ENCODE results near the gene TRAF7. TPM values are rescaled to one million over a fixed set of nuclear protein-coding genes. Genes with fewer than 3 reads are reported as not detected.

The TRAF7 gene
- total RNA-seq, 2 donors from 2014 or later = 67.7 to 92.0 TPM

DNA sequence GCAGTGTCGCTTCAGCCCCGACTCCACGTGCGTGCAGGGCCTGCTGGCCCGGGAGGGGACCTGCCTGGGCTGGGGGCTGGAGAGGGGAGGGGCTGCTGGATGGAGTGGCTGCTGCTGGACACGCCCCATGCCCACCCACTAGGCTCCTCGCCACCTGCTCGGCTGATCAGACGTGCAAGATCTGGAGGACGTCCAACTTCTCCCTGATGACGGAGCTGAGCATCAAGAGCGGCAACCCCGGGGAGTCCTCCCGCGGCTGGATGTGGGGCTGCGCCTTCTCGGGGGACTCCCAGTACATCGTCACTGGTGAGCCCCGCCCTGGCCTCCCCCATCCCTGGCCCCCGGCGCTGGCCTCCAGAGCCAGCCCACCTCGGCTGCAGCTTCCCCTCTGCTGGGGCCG, 52.7 kb downstream of the TRAF7 start:
- no peaks in the 10 kb centered on the region for H3K9me3 Mint-ChIP-seq
- DNase-seq (ENCODE audit: low spot score in 2 of 2) (no peak), ATAC-seq (no peak)
- peaks cover 18 to 29% of the 10 kb centered on the region in 2 donors for H3K36me3 Mint-ChIP-seq
- no peak overlapping the region for H3K27ac Mint-ChIP-seq

DNA sequence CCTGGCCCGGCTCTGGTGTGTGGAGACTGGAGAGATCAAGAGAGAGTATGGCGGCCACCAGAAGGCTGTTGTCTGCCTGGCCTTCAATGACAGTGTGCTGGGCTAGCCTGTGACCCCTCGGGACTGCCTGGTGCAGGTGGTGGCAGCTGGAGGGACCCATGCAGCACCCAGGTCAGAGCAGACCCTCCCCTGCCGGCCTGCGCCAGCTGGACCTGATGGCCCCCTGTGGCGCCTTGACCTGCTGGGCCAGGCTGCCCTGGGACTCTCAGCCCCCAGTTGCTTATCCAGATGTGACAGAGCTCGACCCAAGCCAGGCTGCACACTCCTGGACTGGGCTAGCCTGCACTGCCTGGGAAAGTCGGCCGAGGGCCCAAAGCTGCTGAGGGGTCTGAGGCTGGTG, 53.2 kb downstream of the TRAF7 start:
- DNase-seq (ENCODE audit: low spot score in 2 of 2) (no peak), ATAC-seq (no peak)
- Mint-ChIP-seq H3K9me3 (no peaks in the 10 kb centered on the region), H3K36me3 (peaks cover 22 to 32% of the 10 kb centered on the region in 2 donors), H3K27ac (no peak overlapping the region)

DNA sequence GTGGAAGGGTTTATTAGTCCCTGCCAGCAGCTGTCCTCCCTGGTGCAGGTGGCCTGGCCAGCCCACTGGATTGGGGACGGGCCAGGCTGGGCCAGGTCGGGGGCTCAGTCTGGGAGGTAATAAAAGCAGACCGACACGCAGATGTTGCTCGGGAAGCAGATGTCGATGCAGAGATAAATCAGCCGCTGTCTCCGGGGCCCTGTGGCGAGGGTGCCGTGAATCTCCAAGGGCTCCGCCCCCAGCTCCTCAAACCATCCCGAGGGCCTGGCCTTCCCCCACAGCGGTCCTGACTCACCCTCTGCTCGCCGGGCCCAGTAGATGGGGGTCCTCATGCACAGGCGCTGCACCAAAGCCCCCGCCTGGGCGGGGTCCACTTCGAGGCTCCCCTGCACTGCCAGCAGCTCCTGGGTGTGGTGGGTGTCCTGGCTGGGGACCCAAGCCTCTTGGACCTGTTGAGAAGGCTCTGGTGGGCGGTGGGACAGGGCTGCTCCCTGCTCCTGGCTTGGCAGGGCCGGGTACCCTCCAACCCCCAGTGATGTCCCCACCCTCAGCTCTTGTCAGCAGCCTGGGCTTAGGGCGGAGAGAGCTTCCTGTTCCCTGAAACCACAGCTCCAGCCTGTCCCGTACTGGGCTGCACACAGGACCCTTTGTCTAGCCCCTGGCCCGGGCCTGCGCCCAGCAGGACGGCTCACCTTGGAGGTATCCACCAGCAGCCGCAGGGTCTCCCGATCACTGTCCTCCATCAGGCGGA, 53.9 kb downstream of the TRAF7 start:
- ATAC-seq (no peak), DNase-seq (ENCODE audit: low spot score in 2 of 2) (no peak)
- H3K36me3 Mint-ChIP-seq = peaks cover 22 to 32% of the 10 kb centered on the region in 2 donors
- H3K27ac Mint-ChIP-seq = no peak overlapping the region
- no peaks in the 10 kb centered on the region for H3K9me3 Mint-ChIP-seq

DNA sequence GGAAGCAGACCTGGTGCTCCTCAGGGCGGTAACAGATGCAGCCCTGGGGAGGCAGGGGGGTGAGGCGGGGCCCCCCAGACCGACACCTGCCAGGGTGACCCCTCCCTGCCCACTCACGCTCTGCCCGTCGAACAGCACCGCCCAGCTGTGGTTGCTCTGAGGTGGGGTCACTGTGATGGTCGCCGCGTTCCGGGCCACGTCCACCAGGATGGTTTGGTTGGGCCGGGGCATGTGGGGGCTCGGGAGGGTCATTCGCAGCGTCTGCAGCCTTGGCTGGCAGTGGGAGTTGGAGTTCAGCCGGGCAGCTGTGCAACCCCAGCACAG, 54.4 kb downstream of the TRAF7 start:
- Mint-ChIP-seq H3K27ac (no peak overlapping the region), H3K9me3 (no peaks in the 10 kb centered on the region), H3K36me3 (peaks cover 22 to 32% of the 10 kb centered on the region in 2 donors)
- ATAC-seq (no peak), DNase-seq (ENCODE audit: low spot score in 2 of 2) (no peak)

DNA sequence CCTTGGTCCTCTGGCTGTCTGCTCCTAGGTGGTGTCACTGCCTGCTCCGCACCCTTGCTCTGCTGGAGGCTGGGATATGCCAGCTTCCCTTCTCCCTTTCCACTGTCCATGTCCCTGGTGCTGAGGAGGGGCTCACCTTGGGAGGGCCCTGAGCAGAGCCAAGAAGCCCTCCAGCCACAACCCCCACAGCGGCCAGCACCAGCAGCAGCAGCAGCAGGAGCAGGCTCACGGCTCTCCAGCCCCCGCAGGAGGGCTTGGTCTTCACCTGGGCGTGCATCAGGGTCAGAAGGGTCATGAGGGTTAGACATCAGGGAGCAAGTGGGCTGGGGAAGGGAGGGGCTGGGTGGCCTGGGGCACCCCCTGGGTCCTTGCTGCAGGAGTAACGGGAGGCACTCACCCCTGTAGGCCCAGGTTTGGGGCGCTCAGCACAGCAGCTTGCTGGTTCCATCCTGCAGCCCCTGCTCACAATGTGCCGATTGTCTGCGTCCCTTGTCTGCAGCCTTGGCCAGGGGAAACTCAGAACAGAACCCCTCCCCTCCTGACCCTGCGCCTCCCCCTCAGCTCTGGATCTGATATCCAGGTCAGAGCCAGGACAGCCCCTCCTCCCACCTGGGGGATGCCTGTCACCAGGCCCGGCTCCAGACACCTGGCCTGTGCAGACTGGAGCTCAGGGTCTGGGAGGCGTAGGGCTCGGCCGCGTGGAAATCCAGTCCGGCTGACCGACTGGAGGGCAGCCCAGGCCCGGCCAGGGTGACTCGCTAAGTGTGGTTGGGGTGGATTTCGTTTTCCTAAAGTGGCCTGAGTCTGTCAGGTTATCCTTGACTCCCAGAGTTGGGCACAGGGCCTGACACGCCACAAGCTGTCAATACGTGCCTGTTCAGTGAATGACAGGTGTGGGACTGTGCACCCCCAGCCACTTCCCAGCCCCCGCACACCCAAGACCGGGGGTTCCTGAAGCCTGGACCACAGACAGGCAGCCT, 55.1 kb downstream of the TRAF7 start, which contains the start of gene BRICD5:
Gene BRICD5 (minus strand): TSS at position 478 of the 980 bp plus-strand sequence. CDS start 30 bp downstream, at position 448.
- Mint-ChIP-seq H3K9me3 (no peaks in the 10 kb centered on the region), H3K27ac (peak within 1 kb of the TSS in 1 of 2 donors; percentile 27), H3K36me3 (peaks cover 22 to 36% of the 10 kb centered on the region in 2 donors)
- ATAC-seq (no peak), DNase-seq (ENCODE audit: low spot score in 2 of 2) (no peak)

DNA sequence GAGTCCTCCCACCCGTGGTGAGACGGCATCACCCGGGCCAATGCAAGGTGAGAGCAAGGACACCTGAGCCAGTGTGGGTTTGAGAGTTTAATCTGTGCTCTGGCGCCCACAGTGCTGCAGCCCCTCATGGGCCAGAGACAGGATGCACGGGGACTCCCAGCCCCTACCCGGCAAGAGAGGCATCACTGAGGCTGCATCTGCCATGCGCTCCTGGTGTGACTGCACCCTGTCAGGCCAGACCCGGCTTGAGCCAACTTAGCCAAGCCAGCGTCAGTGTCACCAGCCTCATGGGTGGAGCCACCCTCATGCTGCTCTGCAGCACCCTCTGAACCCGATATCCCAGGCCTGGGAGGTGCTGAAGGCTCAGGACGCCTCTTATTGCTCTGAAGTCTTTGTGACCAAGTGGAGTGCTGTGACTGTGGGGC, 56.4 kb downstream of the TRAF7 start:
- H3K27ac Mint-ChIP-seq = peak overlapping the region in 1 of 2 donors; percentile 27
- no peak for ATAC-seq
- H3K36me3 Mint-ChIP-seq = peaks cover 22 to 29% of the 10 kb centered on the region in 2 donors
- no peak for DNase-seq (ENCODE audit: low spot score in 2 of 2)
- H3K9me3 Mint-ChIP-seq = no peaks in the 10 kb centered on the region

DNA sequence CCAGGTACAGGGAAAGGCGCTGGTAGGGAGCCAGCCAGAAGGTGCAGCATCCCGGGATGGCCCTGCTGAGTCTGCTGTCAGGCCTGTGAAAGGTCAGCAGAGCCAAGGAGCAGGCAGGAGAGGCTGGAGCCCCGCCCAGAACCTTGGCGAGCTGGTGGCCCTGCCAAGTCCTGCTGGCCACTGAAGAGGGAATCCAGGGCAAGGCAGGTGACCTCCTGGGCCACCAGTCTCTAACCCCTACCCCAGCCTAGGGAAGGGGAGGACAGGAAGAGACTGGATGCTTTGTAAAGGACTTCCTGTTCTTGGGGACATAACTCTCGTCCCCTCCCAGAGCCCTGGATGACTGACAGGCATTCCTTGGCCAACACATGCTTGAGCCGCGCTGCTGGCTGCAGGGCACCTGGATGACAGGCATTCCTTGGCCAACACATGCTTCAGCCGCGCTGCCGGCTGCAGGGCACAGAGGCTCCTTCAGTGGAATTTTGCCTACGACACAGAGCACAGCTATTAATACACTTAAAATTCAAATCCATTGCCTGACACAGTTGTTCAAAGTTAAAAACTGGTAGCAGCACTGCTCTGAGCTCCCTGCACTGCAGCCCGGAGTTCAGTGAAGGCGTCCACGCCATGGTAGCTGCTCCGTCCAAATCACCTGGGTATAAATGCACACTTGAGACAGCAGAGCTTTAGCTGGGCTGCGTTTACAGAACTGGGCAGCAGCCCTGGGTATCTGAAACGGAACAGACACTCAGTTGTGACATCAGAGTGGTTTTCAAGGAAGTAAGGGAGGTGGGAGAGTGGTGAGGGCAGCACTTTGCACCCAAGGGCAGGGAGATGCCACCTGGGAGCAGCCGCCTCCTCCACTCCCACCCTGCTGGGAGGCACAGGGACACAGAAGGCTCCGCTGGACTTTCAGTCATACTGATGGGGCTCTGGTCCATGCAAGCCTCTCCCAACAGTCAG, 57.1 kb downstream of the TRAF7 start:
- Mint-ChIP-seq H3K9me3 (no peaks in the 10 kb centered on the region), H3K27ac (peak overlapping the region; percentile 27 to 91), H3K36me3 (peaks cover 16 to 25% of the 10 kb centered on the region in 2 donors)
- DNase-seq (ENCODE audit: low spot score in 2 of 2) (no peak), ATAC-seq (no peak)

DNA sequence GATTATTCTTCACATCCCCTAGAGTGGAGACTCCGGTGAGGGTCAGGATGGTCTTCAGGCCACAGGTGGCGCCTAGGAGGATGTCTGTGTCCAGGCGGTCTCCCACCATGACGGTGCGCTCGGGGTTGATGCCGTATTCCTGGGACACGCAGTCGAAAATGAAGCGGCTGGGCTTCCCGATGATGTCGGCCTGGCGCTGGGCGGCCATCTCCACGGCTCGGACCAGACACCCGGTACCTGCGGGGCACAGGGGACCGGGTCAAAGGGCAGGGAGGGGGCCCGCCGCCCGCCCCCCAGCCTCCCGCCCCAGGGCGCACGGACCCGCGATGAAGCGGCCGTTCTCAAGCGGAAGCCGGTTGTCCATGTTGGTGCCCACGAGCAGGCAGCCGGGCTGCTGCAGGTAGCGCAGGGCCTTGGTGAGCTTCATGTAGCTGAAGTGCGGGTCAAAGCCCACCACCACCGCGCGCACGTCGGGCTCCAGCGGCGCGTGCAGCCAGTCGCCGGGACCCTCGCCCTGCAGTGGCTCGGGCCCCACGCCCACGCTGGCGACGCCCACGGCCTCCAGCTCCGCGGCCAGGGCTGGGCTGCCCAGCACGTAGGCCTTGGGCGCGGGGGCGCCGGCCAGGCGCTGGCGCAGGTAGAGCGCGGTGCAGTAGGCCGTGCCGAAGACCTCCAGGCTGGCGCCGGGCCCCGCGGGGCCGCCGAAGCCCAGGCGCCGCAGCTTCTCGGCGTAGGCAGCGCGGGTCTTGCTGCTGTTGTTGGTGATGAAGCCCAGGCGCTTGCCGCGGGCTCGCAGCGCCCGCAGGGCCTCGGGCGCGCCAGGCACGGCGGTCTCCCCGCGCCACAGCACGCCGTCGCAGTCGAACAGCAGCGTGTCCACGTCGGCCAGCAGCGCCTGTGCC, 58.5 kb downstream of the TRAF7 start:
- Mint-ChIP-seq H3K36me3 (peaks cover 12 to 21% of the 10 kb centered on the region in 2 donors), H3K27ac (peak overlapping the region; percentile 27 to 91), H3K9me3 (no peaks in the 10 kb centered on the region)
- DNase-seq (ENCODE audit: low spot score in 2 of 2) (no peak), ATAC-seq (no peak)

DNA sequence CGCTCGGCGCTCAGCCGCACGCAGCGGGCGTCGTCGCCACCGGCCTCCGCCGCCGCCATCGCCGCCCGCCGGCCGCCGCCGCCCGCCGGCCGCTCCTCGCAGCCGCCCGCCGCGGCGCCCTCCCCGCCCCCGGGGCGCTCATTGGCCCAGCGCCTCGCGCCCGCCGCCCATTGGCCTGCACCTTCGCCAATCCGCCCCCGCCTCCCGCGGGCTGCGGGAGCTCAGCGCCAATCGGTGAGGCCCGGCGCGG, 59.1 kb downstream of the TRAF7 start, which contains the start of gene PGP:
Gene PGP (minus strand): TSS at position 122 of the 250 bp plus-strand sequence. CDS start 63 bp downstream, at position 59.
- Mint-ChIP-seq H3K9me3 (no peaks in the 10 kb centered on the region), H3K36me3 (peaks cover 12 to 21% of the 10 kb centered on the region in 2 donors), H3K27ac (peak within 1 kb of the TSS; percentile 91)
- ATAC-seq (peak; percentile 86 to 92), DNase-seq (ENCODE audit: low spot score in 2 of 2) (no peak)

DNA sequence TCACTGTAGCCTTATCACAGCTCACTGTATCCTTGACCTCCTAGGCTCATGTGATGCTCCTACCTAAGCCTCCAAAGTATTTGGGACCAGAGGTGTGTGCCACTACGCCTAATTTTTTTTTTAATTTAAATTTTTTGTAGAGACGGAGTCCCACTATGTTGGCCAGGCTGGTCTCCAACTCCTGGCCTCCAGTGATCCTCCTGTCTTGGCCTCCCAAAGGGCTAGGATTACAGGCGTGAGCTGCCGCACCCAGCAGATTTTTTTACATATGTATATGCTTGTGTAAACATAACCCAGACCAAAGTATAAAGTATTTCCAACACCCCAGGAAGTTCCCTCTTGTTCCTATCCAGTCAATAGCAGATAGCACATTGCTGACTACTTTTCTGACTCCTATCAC, 60.7 kb downstream of the TRAF7 start:
- ATAC-seq (no peak), DNase-seq (ENCODE audit: low spot score in 2 of 2) (no peak)
- Mint-ChIP-seq H3K36me3 (peaks cover 12 to 21% of the 10 kb centered on the region in 2 donors), H3K27ac (peak overlapping the region; percentile 36 to 91), H3K9me3 (no peaks in the 10 kb centered on the region)

DNA sequence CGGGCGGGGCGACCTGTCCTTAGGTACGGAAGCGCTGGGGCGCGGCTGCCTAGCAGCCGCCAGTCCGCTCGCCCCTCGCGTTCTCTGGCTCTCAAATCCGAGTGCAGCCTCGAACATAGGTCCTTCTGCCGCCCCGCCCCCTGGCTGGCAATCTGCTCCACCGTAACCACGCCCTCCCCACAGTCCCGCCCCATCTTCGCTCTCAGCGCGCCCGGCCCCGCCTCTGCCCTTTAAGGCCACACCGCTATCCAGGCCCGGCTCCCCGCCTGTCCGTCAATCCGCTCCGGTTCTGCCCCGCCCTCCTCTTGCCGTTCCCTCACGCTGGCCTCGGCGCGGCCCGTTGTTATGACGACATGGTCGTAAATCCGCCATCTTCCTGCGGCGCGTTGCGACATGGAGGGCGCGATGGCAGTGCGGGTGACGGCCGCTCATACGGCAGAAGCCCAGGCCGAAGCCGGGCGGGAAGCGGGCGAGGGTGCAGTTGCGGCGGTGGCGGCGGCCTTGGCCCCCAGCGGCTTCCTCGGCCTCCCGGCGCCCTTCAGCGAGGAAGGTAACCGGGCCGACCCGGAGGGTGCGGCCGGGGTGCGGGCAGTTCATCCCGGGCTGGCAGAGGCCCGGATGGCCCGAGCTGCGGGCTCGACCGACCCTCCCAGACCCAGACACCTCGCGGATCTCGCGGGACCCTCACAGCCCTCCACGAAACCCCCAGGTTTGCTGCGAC, 67.8 kb downstream of the TRAF7 start, which contains the start of gene E4F1:
Gene E4F1 (plus strand): TSS at position 371 of the 721 bp plus-strand sequence. CDS start 23 bp downstream, at position 394.
- ATAC-seq = peak; percentile 98 to 99
- Mint-ChIP-seq H3K27ac (peak within 1 kb of the TSS; percentile 80 to 81), H3K9me3 (no peaks in the 10 kb centered on the region), H3K36me3 (no peaks in the 10 kb centered on the region)
- DNase-seq (ENCODE audit: low spot score in 2 of 2) = peak; percentile 99

DNA sequence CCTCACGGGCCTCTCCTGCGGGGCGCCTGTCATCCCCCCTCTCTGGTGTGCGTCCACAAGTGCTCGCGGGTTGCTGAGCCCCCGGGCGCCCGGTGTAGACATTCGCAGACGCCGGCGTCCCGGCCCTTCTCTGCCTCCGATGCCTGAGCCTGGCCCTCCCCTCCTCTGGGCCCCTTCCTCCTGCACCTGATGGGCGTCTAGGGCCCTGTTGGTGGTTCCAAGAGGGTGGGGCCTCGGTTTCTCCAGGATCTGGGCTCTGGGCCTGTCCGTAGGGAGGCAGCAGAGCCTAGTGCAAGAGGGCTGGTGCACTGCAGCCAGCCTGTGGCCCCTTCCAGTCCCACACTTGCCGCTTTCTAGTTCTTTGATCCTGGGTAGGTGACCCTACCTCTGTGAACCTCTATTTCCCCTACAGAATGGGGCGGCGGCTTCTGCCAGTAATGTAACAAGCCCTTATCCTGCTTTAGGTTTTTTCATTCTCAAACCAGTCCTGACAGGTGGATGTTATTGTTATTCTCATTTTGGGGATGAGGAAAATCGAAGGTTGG, 68.4 kb downstream of the TRAF7 start:
- ATAC-seq (peak; percentile 7 to 17), DNase-seq (ENCODE audit: low spot score in 2 of 2) (peak in 1 of 2 donors; percentile 40)
- Mint-ChIP-seq H3K27ac (peak overlapping the region; percentile 80 to 81), H3K9me3 (no peaks in the 10 kb centered on the region), H3K36me3 (no peaks in the 10 kb centered on the region)

DNA sequence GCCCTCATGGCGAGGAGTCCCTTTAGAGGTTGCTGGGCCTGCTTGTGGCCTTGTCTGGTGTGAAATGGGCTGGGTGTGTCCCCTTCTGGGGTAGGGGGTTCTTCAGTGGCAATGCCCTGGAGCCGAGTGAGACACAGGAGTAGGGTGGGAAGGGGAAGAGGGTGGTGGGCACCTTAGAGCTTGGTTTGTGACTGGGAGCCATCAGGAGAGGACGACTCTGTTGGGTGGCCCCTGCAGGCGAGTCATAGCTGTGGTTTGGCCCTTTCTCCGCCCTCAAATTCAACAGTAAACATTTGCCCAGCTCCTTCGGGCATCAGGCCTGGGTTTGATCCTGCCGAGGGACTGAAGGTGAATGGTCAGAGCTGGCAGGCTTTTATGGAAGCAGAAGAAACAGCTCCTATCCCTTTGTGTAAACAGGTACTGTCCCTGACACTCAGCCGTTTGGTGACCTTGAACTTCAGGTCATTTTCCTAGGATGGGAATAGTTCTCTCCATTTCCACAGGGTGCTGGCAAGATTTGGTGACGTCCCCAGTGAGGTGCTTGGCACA, 70.7 kb downstream of the TRAF7 start:
- H3K36me3 Mint-ChIP-seq = peaks cover 0 to 7% of the 10 kb centered on the region in 2 donors
- DNase-seq (ENCODE audit: low spot score in 2 of 2) = no peak
- H3K9me3 Mint-ChIP-seq = no peaks in the 10 kb centered on the region
- no peak overlapping the region for H3K27ac Mint-ChIP-seq
- ATAC-seq = no peak

DNA sequence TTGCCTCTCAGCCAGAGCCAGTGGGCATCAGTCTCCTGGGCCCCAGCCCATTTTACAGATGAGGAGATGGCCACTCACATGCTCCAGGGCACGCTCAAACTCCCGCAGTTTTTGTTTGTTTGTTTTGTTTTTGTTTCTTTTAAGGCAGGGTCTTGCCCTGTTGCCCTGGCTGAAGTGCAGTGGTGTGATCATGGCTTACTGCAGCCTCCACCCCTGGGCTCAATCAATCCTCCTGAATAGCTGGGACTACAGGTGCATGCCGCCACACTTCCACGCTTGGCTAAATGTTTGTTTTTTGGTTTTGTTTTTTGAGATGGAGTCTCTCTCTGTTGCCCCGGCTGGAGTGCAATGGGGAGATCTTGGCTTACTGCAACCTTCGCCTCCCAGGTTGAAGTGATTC, 71.3 kb downstream of the TRAF7 start:
- DNase-seq (ENCODE audit: low spot score in 2 of 2) (no peak), ATAC-seq (no peak)
- H3K27ac Mint-ChIP-seq = peak overlapping the region in 1 of 2 donors; percentile 8
- peaks cover 0 to 7% of the 10 kb centered on the region in 2 donors for H3K36me3 Mint-ChIP-seq
- no peaks in the 10 kb centered on the region for H3K9me3 Mint-ChIP-seq
